LNCAP (cell line): Measurements from ENCODE around the gene ABCA1.

Experiments used
- TF ChIP-seq, protein P1 (sequence below): fragments of 450-650 bp; IDR thresholded peaks from 2 replicates; pipeline ENCODE4 v1.5.1; 2017; ENCODE audit warnings: mild to moderate bottlenecking

ABCA1 gene

DNA sequence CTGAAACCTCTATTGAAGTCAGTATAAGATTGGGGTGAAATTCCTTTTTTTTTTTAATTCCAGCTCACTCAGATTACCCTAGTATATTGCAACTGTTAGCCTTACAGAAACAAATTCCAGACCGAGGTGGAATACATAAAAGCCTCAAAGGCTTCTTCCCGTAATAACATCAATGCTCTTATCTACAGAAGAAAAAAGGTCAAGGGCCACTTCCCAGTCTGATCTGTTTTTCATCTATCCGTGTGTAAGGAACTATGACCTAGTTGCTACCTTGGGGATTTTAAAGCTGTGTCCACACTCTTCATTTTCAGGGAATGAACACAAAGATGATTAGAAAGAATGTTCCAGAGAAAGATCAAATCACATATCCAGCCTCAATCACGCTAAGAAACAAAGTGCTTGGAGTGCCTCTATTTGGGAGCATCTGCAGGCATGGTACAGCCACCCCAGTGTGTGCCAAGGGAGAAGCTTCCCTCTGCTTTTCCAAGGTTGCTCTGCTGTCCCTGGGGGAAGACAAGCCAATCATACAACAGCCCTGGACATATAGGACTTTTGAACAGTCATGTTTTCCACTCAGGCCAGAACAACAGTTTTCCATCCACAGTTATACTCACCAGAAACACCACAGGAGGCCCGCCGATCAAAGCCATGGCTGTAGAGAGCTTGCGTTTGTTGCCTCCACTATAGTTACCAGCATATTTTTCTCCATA is 140.5 kb downstream of the ABCA1 start:
- TF ChIP-seq, protein P1, sequence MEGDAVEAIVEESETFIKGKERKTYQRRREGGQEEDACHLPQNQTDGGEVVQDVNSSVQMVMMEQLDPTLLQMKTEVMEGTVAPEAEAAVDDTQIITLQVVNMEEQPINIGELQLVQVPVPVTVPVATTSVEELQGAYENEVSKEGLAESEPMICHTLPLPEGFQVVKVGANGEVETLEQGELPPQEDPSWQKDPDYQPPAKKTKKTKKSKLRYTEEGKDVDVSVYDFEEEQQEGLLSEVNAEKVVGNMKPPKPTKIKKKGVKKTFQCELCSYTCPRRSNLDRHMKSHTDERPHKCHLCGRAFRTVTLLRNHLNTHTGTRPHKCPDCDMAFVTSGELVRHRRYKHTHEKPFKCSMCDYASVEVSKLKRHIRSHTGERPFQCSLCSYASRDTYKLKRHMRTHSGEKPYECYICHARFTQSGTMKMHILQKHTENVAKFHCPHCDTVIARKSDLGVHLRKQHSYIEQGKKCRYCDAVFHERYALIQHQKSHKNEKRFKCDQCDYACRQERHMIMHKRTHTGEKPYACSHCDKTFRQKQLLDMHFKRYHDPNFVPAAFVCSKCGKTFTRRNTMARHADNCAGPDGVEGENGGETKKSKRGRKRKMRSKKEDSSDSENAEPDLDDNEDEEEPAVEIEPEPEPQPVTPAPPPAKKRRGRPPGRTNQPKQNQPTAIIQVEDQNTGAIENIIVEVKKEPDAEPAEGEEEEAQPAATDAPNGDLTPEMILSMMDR = no peak

DNA sequence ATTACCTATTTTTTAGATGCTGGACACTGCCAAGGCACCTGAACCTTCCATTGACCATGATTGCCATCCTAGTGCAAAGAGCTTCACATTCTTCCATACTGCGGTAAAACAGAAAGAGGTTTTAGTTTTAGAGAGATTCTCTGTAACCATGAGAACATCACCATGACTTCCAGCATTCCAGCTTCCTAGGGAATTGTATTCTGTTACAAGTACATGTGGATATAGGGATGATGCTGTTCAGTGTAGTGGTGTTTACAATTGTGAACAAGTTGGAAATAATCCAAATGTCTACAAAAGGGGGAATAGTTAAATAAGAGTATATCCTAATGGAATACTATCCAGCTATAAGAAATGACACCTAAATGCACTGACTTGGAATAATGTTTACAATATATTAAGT is 141.7 kb downstream of the ABCA1 start:
- TF ChIP-seq, protein P1 = no peak

DNA sequence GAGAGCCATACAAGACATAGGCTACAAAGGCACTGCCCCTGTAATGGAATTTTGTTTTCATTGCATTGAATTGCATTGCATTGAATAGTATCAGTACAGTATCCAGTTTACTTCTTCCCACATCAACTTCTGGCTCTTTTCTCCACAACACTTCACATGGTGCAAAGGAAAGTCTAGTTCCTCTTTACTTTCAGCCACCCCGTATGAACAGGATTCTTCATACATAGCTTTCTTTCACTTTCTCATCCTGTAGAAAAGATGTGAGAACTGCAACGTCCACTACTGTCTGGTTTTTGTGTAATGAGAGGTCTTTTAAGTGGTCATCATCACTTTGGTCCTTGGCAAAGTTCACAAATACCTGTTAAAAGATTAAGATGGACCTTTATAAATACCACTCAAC is 143.9 kb downstream of the ABCA1 start:
- TF ChIP-seq, protein P1 = no peak

DNA sequence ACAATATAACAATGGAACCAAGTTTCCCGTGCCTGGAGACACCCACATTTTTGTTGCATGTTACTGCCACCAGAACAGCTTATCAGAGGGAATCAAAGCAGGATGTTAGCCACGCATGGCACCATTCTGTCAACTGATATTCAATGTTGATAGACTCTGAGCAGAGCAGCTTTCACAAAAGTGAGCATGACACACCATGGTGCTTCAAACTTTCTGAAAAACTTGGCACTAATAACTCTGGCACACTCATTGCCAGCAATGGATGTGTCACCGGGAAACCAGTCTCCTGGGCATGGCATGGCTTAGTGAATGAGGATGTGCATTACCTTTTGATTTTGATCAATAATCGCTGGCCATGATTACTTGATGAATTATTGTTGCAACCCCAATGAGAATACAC is 144.4 kb downstream of the ABCA1 start:
- TF ChIP-seq, protein P1 = no peak

DNA sequence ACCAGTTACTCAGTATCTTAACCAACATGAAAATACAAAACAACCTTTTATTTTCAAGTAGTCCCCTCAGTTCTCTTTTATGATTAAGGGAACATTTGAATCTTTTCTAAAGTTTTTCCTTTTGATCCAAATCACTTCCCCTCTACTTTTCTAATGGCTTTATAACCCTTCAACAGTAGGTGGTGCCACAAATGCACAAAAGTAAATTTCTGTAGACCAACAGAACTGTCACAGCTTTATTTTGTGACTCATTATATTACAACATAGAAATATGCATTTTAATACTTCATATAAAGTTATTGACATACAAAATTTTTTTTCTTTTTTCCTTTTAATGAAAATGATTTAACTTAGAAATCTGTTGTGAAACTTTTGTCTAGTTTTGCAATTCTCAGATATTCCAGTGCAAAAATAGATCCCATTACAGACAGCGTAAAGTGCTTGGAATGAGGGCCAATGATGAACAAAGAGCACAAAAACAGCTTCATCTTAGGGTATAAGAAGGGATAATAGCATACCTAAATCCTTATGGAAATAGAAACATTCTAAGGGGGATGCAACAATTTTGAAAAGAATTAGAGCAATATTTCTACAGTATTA is 147.1 kb downstream of the ABCA1 start:
- TF ChIP-seq, protein P1 = peak; percentile 83

DNA sequence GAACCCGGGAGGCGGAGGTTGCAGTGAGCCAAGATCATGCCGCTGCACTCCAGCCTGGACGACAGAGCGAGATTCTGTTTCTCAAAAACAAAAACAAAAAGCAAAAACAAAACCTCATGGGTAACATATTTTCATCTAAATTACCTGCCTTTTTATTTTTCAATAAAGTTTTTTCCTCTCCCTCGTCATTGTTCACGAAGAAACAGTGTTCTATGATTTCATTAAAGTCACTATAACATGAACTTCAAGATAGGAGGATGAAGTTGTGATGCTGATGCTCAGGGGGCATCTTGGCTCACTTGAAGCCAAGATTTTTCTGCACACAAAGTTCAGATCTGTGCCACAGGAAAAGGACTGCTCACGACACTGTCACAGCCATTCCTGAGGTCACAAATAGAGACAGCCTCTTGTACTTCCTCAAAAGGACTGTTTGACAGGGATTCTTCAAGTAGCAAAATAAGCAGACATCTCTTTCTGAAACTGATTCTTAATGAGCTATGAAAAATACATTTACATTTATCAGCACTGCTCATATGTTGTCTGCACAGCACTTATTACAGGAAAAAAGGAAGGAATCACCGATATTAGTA is 147.9 kb downstream of the ABCA1 start:
- TF ChIP-seq, protein P1 = no peak

DNA sequence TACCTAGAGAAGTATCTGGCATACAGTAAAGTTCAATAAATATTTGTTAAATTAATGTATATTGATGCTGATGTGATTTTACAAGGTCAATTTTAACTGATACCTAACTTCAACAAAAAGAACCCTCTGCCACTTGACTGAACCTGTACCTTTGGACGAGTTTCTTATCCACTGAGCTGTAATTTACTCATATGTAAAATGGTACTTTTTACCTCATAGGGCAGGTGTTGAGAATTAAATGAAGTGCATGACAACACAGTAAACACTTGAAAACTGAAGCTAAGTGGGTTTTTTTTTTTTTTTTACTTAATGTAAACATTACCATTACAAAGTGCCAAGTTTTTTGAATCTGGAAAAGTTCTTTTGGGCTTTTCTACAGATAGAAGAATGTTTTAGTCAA is 148.6 kb downstream of the ABCA1 start:
- TF ChIP-seq, protein P1 = no peak
